ENCODE data around the gene LEFTY1.

The LEFTY1 gene

DNA sequence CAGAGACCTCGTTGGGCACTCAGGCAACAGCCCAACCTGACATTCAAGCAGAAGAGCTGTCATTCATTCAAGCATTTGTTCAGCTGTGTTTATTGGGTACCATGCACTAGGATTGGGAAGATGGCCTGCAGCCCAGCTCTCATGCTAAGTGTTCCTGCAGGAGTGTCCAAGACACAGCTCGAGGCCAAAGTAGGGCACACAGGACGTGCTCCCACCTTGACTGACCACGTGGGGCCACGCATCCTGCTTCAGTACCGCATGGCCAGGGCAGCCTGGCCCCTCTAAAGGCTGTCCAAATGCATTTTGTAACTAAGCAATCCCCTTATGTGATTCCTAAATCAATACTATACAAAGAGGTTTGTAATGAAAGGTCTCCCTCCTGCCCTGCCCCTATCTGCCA is 25.4 kb upstream of the LEFTY1 start:
- H3K27ac ChIP-seq: no peak overlapping the region
- TF ChIP-seq ZFX (IDR thresholded peaks at IDR 0.05; ENCODE audit: borderline replicate concordance) (no peak), CTCF (IDR thresholded peaks at IDR 0.05) (no peak)

DNA sequence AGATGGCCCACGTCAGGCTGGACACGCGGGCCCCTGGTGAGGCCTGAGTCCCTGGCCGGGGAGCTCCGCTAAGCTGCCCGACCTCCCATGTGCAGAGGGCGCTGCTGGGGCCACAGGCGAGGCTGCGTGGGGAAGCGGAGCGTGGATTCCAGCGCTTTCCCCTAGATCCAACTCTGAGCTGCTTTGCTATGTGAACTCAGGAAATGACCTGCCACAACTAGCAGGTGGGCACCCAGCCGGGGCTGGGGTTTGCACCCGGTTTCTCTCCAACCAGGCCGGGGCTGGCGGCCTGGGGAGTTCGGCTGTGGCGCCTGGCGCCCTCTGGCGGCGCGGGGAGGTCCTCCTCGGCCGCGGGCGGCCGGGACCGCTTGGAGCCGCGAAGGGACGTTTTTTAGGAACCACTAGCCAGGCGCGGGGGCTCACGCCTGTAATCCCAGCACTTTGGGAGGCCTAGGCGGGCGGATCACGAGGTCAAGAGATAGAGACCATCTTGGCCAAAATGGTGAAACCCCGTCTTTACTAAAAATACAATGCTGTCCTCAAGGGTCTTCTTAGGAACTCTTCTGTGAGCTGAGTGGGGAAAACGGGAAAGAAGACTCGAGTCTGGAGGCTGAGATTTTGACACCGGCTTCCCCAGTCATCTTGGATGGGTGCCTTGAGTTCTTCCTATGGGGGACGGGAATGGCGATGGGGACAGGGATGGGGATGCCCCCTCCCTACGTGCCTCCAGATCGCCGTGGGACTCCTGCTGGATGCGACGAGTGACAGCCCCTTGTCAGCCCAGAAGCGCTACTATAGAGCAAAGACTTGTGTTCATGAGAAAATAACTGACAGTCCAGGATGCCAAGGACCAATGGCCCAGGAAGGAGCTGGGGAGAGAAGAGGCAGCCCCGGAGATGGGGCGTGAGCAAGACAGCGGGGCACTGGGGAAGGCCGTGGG is 22.5 kb upstream of the LEFTY1 start:
- TF ChIP-seq CTCF (IDR thresholded peaks at IDR 0.05): peak; percentile 100
- TF ChIP-seq ZFX (IDR thresholded peaks at IDR 0.05; ENCODE audit: borderline replicate concordance): no peak
- H3K27ac ChIP-seq: no peak overlapping the region

DNA sequence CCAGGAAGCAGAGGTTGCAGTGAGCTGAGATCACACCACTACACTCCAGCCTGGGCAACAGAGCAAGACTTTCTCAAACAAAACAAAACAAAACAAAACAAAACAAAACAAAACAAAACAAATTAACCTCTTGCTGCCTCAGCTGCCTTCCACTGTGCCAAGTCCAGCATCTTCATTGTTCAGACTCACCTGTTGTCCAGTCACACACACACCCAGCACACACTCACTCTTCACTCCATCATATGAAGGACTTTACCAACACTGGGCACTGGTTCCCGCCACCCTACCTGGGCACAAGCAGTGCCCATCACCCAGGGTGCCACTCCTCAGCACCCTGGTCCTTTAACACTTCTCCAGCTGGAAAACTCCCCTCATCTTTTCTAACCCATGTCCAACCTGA is 20.5 kb upstream of the LEFTY1 start:
- TF ChIP-seq CTCF (IDR thresholded peaks at IDR 0.05): no peak
- no peak overlapping the region for H3K27ac ChIP-seq

DNA sequence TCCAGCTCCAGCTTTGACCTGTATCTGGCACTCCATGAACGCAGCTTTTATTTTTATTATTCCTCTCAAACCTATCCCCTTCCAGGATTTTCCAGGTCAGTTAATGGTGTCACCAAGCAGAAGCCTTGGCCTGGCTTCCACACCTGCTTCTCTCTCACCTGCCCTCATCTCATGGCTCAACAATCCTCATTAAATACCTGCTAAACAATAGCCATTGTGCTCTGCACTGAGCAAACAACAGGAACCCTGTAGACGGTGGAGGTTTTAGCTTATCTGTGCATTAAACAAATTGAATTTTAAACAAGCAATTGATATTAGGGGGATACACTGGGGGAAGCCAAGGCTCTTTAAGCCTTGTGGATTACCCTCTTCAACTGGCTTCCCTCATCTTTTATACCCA is 19.8 kb upstream of the LEFTY1 start:
- no peak overlapping the region for H3K27ac ChIP-seq
- no peak for TF ChIP-seq CTCF (IDR thresholded peaks at IDR 0.05)
- TF ChIP-seq ZFX (IDR thresholded peaks at IDR 0.05; ENCODE audit: borderline replicate concordance): no peak

DNA sequence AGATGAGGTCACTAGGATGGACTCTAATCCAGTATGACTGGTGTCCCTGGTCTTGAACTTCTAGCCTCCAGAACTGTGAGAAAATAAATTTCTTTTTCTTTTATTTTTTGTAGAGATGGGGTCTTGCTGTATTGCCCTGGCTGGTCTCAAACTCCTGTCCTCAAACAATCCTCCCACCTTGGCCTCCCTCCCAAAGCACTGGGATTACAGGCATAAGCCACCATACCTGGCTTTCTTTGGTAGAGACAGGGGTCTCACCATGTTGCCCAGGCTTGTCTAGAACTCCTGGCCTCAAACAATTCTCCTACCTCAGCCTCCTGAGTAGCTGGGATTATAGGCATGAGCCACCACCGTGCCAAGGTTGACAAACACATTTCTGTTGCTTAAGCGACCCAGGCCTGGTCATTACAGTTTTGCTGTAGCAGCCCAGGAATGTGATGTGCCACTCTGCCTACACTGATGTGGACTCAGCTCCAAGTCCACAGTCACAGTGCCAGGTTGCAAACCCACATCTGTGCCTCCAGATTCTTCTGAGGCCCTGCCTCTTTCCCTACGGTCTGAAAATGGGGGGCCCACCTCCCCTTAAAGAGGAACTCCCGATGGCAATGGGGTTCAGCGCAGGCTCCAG is 19.2 kb upstream of the LEFTY1 start:
- H3K27ac ChIP-seq: no peak overlapping the region
- no peak for TF ChIP-seq ZFX (IDR thresholded peaks at IDR 0.05; ENCODE audit: borderline replicate concordance)
- no peak for TF ChIP-seq CTCF (IDR thresholded peaks at IDR 0.05)

DNA sequence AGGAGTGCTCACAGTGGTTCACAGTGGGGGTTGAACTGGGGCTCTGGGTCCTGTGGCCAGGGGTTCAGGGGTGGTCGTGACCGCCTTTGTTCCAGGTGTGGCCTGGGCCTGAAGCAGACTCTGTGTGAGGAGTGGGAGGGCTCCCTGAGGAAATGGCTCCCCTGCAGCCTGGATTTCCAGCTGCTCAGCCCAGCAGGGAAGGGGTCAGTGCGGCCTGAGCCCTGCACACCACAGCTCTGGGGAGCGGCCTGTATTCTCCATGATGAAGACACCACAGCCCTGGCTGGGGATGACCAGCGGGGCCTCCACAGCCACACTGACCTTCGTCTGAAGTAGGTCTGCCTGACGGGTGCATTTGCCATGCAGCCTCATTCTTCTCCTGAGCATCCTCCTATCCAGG is 18.4 kb upstream of the LEFTY1 start:
- H3K27ac ChIP-seq: no peak overlapping the region
- no peak for TF ChIP-seq CTCF (IDR thresholded peaks at IDR 0.05)
- TF ChIP-seq ZFX (IDR thresholded peaks at IDR 0.05; ENCODE audit: borderline replicate concordance): no peak

GRCh38 chr1:225906467-225906866 is 17.5 kb upstream of the LEFTY1 start:
- TF ChIP-seq CTCF (IDR thresholded peaks at IDR 0.05) (no peak), ZFX (IDR thresholded peaks at IDR 0.05; ENCODE audit: borderline replicate concordance) (no peak)
- H3K27ac ChIP-seq: no peak overlapping the region
